HL-60 (cell line): ENCODE measurements around the gene NR2C1.

Source experiments
- DNase-seq, 2 experiments: peaks; one replicate each; pipeline ENCODE4 v3.0.0-alpha.2; 2010 to 2020; ENCODE audit warnings: low read depth in 1 of 2, low spot score in 1 of 2
- H3K27ac ChIP-seq: fragments of 250-450 bp; sonication (Bioruptor Pico); replicated peaks from 2 replicates; pipeline ENCODE4 v1.5.1; 2020; ENCODE audit warnings: mild to moderate bottlenecking, moderate library complexity
- H3K27me3 ChIP-seq: fragments of 250-450 bp; sonication (Bioruptor Pico); 2 replicates; pipeline ENCODE4 v1.5.1; 2021; ENCODE audit warnings: mild to moderate bottlenecking, moderate library complexity; ENCODE audit not compliant: insufficient read depth, poor library complexity, severe bottlenecking
- H3K4me3 ChIP-seq: replicated peaks from 2 replicates; pipeline ENCODE4 v1.5.1; 2011; ENCODE audit warnings: mild to moderate bottlenecking, control low read depth, low read length; ENCODE audit not compliant: insufficient read depth
- CTCF ChIP-seq: IDR thresholded peaks from one replicate; pipeline ENCODE4 v1.5.1; 2011; ENCODE audit warnings: low read length, control low read depth, inconsistent platforms; ENCODE audit not compliant: insufficient read depth
- GABPA ChIP-seq: IDR thresholded peaks from 2 replicates; pipeline ENCODE4 v1.6.1; 2012; ENCODE audit warnings: low read depth
- POLR2AphosphoS5 ChIP-seq: IDR thresholded peaks from 2 replicates; pipeline ENCODE4 v1.6.1; 2012; ENCODE audit warnings: low read depth
- REST ChIP-seq: IDR thresholded peaks from 2 replicates; pipeline ENCODE4 v1.6.1; 2012; ENCODE audit warnings: low read depth; ENCODE audit not compliant: insufficient replicate concordance
- SPI1 ChIP-seq: IDR thresholded peaks from 2 replicates; pipeline ENCODE4 v1.6.1; 2012; ENCODE audit warnings: low read depth, mild to moderate bottlenecking, borderline replicate concordance

Gene NR2C1

GRCh38 chr12:95055057-95055456 is 18.4 kb downstream of the NR2C1 start:
- no peaks in the 10 kb centered on the region for H3K27me3 ChIP-seq
- TF ChIP-seq GABPA: no peak
- TF ChIP-seq POLR2AphosphoS5: no peak
- TF ChIP-seq CTCF: no peak
- no peak for TF ChIP-seq REST
- TF ChIP-seq SPI1: no peak
- no peak overlapping the region for H3K4me3 ChIP-seq
- H3K27ac ChIP-seq: no peak overlapping the region
- no peak for DNase-seq

GRCh38 chr12:95054206-95054605 is 19.2 kb downstream of the NR2C1 start:
- no peak for DNase-seq
- Histone ChIP-seq H3K4me3 (no peak overlapping the region), H3K27me3 (no peaks in the 10 kb centered on the region), H3K27ac (no peak overlapping the region)
- TF ChIP-seq CTCF (no peak), REST (no peak), POLR2AphosphoS5 (no peak), GABPA (no peak), SPI1 (no peak)

- H3K27me3 ChIP-seq: no peaks in the 10 kb centered on the region
- TF ChIP-seq REST: no peak
- TF ChIP-seq CTCF: no peak
- TF ChIP-seq POLR2AphosphoS5: no peak
- no peak for TF ChIP-seq GABPA
- no peak for TF ChIP-seq SPI1
- H3K4me3 ChIP-seq: no peak overlapping the region
- H3K27ac ChIP-seq: no peak overlapping the region
- no peak for DNase-seq
Measured at GRCh38 chr12:95051241-95051640, 22.2 kb downstream of the NR2C1 start.
